ENCODE results near the gene IL2RA.

GRCh38 chr10:5963591-5963990 is 98.6 kb downstream of the IL2RA start:
- TF ChIP-seq CTCF (IDR thresholded peaks at IDR 0.05) (no peak), POLR2A (IDR thresholded peaks at IDR 0.05) (no peak)

Data from testis (tissue), 2 donors.